COLO668 (cell line): Measurements from ENCODE around the gene C3orf33.

Source experiments
- DNase-seq: peaks from one replicate; lab custom pipeline; 2025; ENCODE audit not compliant: unreplicated experiment; lab: John Stamatoyannopoulos, UW

The C3orf33 gene

GRCh38 chr3:155743606-155744005 lies 62.5 kb downstream of the C3orf33 start:
- no peak for DNase-seq

- no peak for DNase-seq
These were observed 63.6 kb downstream of the C3orf33 start for GRCh38 chr3:155742349-155742965.

GRCh38 chr3:155741603-155742002 lies 64.5 kb downstream of the C3orf33 start:
- DNase-seq: no peak

- DNase-seq: no peak
These were observed 65.0 kb downstream of the C3orf33 start for GRCh38 chr3:155741101-155741500.

- no peak for DNase-seq
These were observed 66.9 kb downstream of the C3orf33 start for GRCh38 chr3:155739154-155739553.

GRCh38 chr3:155738580-155739076 lies 67.5 kb downstream of the C3orf33 start:
- no peak for DNase-seq

- peak; percentile 52 for DNase-seq
These were observed 68.1 kb downstream of the C3orf33 start for GRCh38 chr3:155737844-155738460.

GRCh38 chr3:155736381-155736780 lies 69.7 kb downstream of the C3orf33 start:
- DNase-seq: no peak

GRCh38 chr3:155730843-155731242 lies 75.2 kb downstream of the C3orf33 start:
- DNase-seq: peak; percentile 28

- DNase-seq: no peak
These were observed 78.2 kb downstream of the C3orf33 start for GRCh38 chr3:155727836-155728235.

GRCh38 chr3:155714295-155714718 lies 91.8 kb downstream of the C3orf33 start:
- no peak for DNase-seq
